Body of pancreas (tissue), 4 donors: Measurements from ENCODE around the gene SIK3. TPM values are rescaled to one million over a fixed set of nuclear protein-coding genes. Genes with fewer than 3 reads are reported as not detected.
A peak's percentile ranks its signal among the peaks of the same experiment; 100 is the strongest.

Experiments used
- ATAC-seq: fragments of 150-250 bp; one replicate; pipeline ENCODE4 v1.9.1; 2016
- DNase-seq, 4 donors: peaks; one replicate each; pipeline ENCODE4 v3.0.0-alpha.2; 2019
- H3K27ac ChIP-seq, 4 donors: fragments of 200-600 bp; sonication (generic); 1 replicate in 3 of 4; 2 replicates in 1 of 4; pipeline versions ENCODE4 v1.5.1 to v1.6.1; 2016 to 2019; ENCODE audit warnings: mild to moderate bottlenecking in 1 of 4, mixed read lengths in 1 of 4, moderate library complexity in 1 of 4
- H3K27me3 ChIP-seq, 2 donors: fragments of 200-600 bp; sonication (generic); one replicate each; pipeline ENCODE4 v1.6.0; 2016; ENCODE audit warnings: mild to moderate bottlenecking in 1 of 2
- H3K36me3 ChIP-seq, 2 donors: fragments of 200-600 bp; sonication (generic); replicated peaks in 1 of 2; 2 replicates each; pipeline ENCODE4 v1.5.1; 2016; ENCODE audit warnings: low read depth in 2 of 2; ENCODE audit not compliant: insufficient read depth in 1 of 2
- H3K4me1 ChIP-seq: fragments of 200-600 bp; sonication (generic); one replicate; pipeline ENCODE4 v1.6.0; 2016
- H3K4me3 ChIP-seq, 2 donors: fragments of 200-600 bp; sonication (generic); 1 replicate in 1 of 2; 2 replicates in 1 of 2; pipeline ENCODE4 v1.5.1; 2016 to 2019
- H3K9me3 ChIP-seq, 3 donors: fragments of 200-600 bp; sonication (generic); 1 replicate in 2 of 3; 2 replicates in 1 of 3; pipeline ENCODE4 v1.5.1; 2016
- CTCF ChIP-seq, 7 experiments: fragments of 450-650 bp in 4 of 7; fragments of 200-600 bp in 3 of 7; sonication (generic) in 3 of 7; IDR thresholded peaks; one replicate each; pipeline ENCODE4 v1.5.1; 2016 to 2019; ENCODE audit warnings: antibody characterized with exemption in 7 of 7
- POLR2A ChIP-seq, 3 donors: fragments of 450-650 bp; IDR thresholded peaks; one replicate each; pipeline ENCODE4 v1.6.1; 2016; ENCODE audit warnings: antibody characterized with exemption in 3 of 3, mild to moderate bottlenecking in 2 of 3
- WGBS, 2 donors: methylation state at CpG; one replicate each; pipeline ENCODE4 v1.1.5; 2017; 5-methylcytosine and 5-hydroxymethylcytosine counted together
- intact Hi-C: fragments of 100-400 bp; cut with DNase I; formaldehyde crosslinking; loops from one replicate; pipeline ENCODE4 v1.15.1; 2023
- total RNA-seq, 2 donors: library from RNA; depleted of rRNA; stranded (reverse); fragments of >200 nt; gene quantifications; one replicate each; pipeline ENCODE4 v1.1.0, GENCODE V29; 2016

SIK3 gene
- total RNA-seq, 2 donors from 2014 or later = 24.1 to 46.1 TPM

- H3K36me3 ChIP-seq = no peaks in the 10 kb centered on the region
- peaks cover 46% of the 10 kb centered on the region for H3K4me1 ChIP-seq
- peak overlapping the region in 3 of 4 donors; percentile 1 to 52 (median 42) for H3K27ac ChIP-seq
- DNase-seq (peak in 3 of 4 donors; percentile 30 to 47 (median 36)), ATAC-seq (peak; percentile 84)
- no peaks in the 10 kb centered on the region for H3K9me3 ChIP-seq
- no peak for TF ChIP-seq CTCF (IDR thresholded peaks at IDR 0.05)
- no peak for TF ChIP-seq POLR2A (IDR thresholded peaks at IDR 0.05)
- no peaks in the 10 kb centered on the region for H3K27me3 ChIP-seq
- WGBS, 2 donors = 41 to 55% methylated on average over 4 of the region's 4 CpGs
- H3K4me3 ChIP-seq = no peak overlapping the region
- intact Hi-C loops = no loop called here
These were observed 108.2 kb downstream of the SIK3 start for GRCh38 chr11:116990061-116990473.

- no peaks in the 10 kb centered on the region for H3K27me3 ChIP-seq
- no peak overlapping the region for H3K27ac ChIP-seq
- H3K36me3 ChIP-seq = no peaks in the 10 kb centered on the region
- peaks cover 46% of the 10 kb centered on the region for H3K4me1 ChIP-seq
- no peaks in the 10 kb centered on the region for H3K9me3 ChIP-seq
- no peak for TF ChIP-seq POLR2A (IDR thresholded peaks at IDR 0.05)
- no peak for TF ChIP-seq CTCF (IDR thresholded peaks at IDR 0.05)
- WGBS, 2 donors = 33 to 50% methylated on average over 4 of the region's 4 CpGs
- ATAC-seq (no peak), DNase-seq (no peak)
- H3K4me3 ChIP-seq = no peak overlapping the region
- intact Hi-C loops = no loop called here
These were observed 109.0 kb downstream of the SIK3 start for GRCh38 chr11:116989184-116989583.

- DNase-seq (peak in 1 of 4 donors; percentile 16), ATAC-seq (no peak)
- H3K4me1 ChIP-seq = peaks cover 40% of the 10 kb centered on the region
- TF ChIP-seq CTCF (IDR thresholded peaks at IDR 0.05) (no peak), POLR2A (IDR thresholded peaks at IDR 0.05) (no peak)
- peak overlapping the region in 2 of 4 donors; percentile 22 to 37 for H3K27ac ChIP-seq
- no peaks in the 10 kb centered on the region for H3K27me3 ChIP-seq
- intact Hi-C loops = no loop called here
- H3K9me3 ChIP-seq = no peaks in the 10 kb centered on the region
- no peak overlapping the region for H3K4me3 ChIP-seq
- H3K36me3 ChIP-seq = no peaks in the 10 kb centered on the region
- 66 to 69% methylated on average over 2 of the region's 2 CpGs for WGBS, 2 donors
These were observed 111.6 kb downstream of the SIK3 start for GRCh38 chr11:116986521-116987105.

GRCh38 chr11:116984589-116984988 is 113.6 kb downstream of the SIK3 start:
- peak overlapping the region in 1 of 4 donors; percentile 10 for H3K27ac ChIP-seq
- no peak overlapping the region for H3K4me3 ChIP-seq
- H3K27me3 ChIP-seq = no peaks in the 10 kb centered on the region
- ATAC-seq (peak; percentile 47), DNase-seq (no peak)
- H3K4me1 ChIP-seq = peaks cover 19% of the 10 kb centered on the region
- WGBS, 2 donors = 62 to 80% methylated on average over 6 of the region's 6 CpGs
- intact Hi-C loops = no loop called here
- H3K9me3 ChIP-seq = no peaks in the 10 kb centered on the region
- TF ChIP-seq POLR2A (IDR thresholded peaks at IDR 0.05) = no peak
- no peak for TF ChIP-seq CTCF (IDR thresholded peaks at IDR 0.05)
- H3K36me3 ChIP-seq = no peaks in the 10 kb centered on the region

- no peak for DNase-seq
- Histone ChIP-seq H3K4me3 (no peak overlapping the region), H3K9me3 (no peaks in the 10 kb centered on the region), H3K27ac (peak overlapping the region in 1 of 4 donors; percentile 10), H3K36me3 (no peaks in the 10 kb centered on the region), H3K27me3 (no peaks in the 10 kb centered on the region), H3K4me1 (peaks cover 15% of the 10 kb centered on the region)
- ATAC-seq = no peak
- TF ChIP-seq POLR2A (IDR thresholded peaks at IDR 0.05) (no peak), CTCF (IDR thresholded peaks at IDR 0.05) (no peak)
- 80 to 88% methylated on average over 4 of the region's 4 CpGs for WGBS, 2 donors
- intact Hi-C loops = no loop called here
These were observed 114.0 kb downstream of the SIK3 start for GRCh38 chr11:116984186-116984585.
